ENCODE results near the gene INO80E. TPM values are rescaled to one million over a fixed set of nuclear protein-coding genes. Genes with fewer than 3 reads are reported as not detected.

The INO80E gene
- total and polyA plus RNA-seq, 4 donors = 8.0 to 24.8 (median 17.2) TPM

DNA sequence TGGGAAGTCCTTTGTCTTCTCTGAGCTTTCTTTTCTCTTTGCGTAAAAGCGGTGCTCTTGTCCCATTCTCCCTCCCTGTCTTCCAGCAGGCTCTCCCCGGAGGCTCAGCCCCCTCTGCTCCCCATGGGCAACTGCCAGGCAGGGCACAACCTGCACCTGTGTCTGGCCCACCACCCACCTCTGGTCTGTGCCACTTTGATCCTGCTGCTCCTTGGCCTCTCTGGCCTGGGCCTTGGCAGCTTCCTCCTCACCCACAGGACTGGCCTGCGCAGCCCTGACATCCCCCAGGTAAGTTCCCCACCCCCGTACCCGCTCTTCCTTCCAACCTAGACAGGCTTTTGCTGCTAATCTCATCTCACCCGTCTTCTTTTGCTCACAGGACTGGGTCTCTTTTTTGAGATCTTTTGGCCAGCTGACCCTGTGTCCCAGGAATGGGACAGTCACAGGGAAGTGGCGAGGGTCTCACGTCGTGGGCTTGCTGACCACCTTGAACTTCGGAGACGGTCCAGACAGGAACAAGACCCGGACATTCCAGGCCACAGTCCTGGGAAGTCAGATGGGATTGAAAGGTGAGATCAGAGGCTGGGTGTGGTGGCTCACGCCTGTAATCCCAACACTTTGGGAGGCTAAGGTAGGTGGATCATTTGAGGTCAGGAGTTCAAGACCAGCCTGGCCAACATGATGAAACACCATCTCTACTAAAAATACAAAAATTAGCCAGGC lies 32.9 kb upstream of the INO80E start:
- WGBS = 87% methylated on average over 14 of the region's 14 CpGs
- Histone ChIP-seq H3K9ac (ENCODE audit: low read depth in 1 of 2, low read length in 2 of 2) (no peak overlapping the region), H3K9me3 (ENCODE audit: control insufficient read depth in 4 of 4, low read length in 3 of 4) (no peaks in the 10 kb centered on the region), H3K27me3 (ENCODE audit: control insufficient read depth in 4 of 4, insufficient read depth in 4 of 4, low read length in 3 of 4) (no peaks in the 10 kb centered on the region), H3K36me3 (ENCODE audit: control insufficient read depth in 4 of 4, insufficient read depth in 3 of 4, low read depth in 1 of 4, low read length in 3 of 4) (peaks cover 1 to 5% (median 4%) of the 10 kb centered on the region in 4 donors), H3K4me3 (ENCODE audit: low read depth in 1 of 3, low read length in 3 of 3) (peak overlapping the region in 1 of 3 donors; percentile 90), H3K27ac (ENCODE audit: low read depth in 1 of 2, low read length in 2 of 2) (peak overlapping the region; percentile 65 to 86), H3K4me1 (ENCODE audit: control insufficient read depth in 4 of 4, insufficient read depth in 4 of 4, low read length in 3 of 4) (peaks cover 2 to 22% (median 13%) of the 10 kb centered on the region in 4 donors)
- TF ChIP-seq RXRA (IDR thresholded peaks at IDR 0.05) (no peak), FOXA1 (IDR thresholded peaks at IDR 0.05) (no peak), RAD21 (IDR thresholded peaks at IDR 0.05) (no peak)
- no peak for DNase-seq (ENCODE audit: low spot score)

DNA sequence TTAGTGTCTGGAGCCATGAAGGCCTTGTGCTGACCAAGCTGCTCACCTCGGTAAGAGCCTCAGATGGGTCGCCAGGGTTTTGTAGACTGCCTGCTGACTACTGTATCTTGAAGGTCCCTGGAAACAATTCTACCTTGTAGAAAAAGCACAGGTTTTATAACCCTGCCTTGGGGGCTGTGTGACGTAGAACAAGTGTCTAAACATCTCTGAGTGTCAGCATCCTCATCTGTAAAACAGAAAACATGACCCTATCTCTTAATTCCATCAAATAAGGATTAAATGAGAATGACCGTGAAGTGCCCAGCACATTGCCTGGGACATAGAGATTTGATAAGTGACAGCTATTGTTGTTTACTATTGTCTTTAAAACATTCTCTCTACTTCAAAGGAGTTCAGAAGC lies 27.8 kb upstream of the INO80E start:
- no peak for TF ChIP-seq GABPA (IDR thresholded peaks at IDR 0.05 in 1 of 2, conservative IDR thresholded peaks at IDR 0.05 in 1 of 2)
- TF ChIP-seq FOXA1 (IDR thresholded peaks at IDR 0.05) = no peak
- TF ChIP-seq, protein P1, sequence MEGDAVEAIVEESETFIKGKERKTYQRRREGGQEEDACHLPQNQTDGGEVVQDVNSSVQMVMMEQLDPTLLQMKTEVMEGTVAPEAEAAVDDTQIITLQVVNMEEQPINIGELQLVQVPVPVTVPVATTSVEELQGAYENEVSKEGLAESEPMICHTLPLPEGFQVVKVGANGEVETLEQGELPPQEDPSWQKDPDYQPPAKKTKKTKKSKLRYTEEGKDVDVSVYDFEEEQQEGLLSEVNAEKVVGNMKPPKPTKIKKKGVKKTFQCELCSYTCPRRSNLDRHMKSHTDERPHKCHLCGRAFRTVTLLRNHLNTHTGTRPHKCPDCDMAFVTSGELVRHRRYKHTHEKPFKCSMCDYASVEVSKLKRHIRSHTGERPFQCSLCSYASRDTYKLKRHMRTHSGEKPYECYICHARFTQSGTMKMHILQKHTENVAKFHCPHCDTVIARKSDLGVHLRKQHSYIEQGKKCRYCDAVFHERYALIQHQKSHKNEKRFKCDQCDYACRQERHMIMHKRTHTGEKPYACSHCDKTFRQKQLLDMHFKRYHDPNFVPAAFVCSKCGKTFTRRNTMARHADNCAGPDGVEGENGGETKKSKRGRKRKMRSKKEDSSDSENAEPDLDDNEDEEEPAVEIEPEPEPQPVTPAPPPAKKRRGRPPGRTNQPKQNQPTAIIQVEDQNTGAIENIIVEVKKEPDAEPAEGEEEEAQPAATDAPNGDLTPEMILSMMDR (IDR thresholded peaks at IDR 0.05; ENCODE audit: low read depth, low read length, missing input control) = no peak
- TF ChIP-seq JUND (IDR thresholded peaks at IDR 0.05) = no peak
- no peak for TF ChIP-seq ATF3 (IDR thresholded peaks at IDR 0.05)
- TF ChIP-seq, protein P2, sequence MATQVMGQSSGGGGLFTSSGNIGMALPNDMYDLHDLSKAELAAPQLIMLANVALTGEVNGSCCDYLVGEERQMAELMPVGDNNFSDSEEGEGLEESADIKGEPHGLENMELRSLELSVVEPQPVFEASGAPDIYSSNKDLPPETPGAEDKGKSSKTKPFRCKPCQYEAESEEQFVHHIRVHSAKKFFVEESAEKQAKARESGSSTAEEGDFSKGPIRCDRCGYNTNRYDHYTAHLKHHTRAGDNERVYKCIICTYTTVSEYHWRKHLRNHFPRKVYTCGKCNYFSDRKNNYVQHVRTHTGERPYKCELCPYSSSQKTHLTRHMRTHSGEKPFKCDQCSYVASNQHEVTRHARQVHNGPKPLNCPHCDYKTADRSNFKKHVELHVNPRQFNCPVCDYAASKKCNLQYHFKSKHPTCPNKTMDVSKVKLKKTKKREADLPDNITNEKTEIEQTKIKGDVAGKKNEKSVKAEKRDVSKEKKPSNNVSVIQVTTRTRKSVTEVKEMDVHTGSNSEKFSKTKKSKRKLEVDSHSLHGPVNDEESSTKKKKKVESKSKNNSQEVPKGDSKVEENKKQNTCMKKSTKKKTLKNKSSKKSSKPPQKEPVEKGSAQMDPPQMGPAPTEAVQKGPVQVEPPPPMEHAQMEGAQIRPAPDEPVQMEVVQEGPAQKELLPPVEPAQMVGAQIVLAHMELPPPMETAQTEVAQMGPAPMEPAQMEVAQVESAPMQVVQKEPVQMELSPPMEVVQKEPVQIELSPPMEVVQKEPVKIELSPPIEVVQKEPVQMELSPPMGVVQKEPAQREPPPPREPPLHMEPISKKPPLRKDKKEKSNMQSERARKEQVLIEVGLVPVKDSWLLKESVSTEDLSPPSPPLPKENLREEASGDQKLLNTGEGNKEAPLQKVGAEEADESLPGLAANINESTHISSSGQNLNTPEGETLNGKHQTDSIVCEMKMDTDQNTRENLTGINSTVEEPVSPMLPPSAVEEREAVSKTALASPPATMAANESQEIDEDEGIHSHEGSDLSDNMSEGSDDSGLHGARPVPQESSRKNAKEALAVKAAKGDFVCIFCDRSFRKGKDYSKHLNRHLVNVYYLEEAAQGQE (IDR thresholded peaks at IDR 0.05) = no peak
- TF ChIP-seq HNF4G (IDR thresholded peaks at IDR 0.05) = no peak
- no peak for TF ChIP-seq FOXA2 (IDR thresholded peaks at IDR 0.05)
- TF ChIP-seq EGR1 (IDR thresholded peaks at IDR 0.05; ENCODE audit: low read depth in 2 of 2) = no peak
- TF ChIP-seq YY1 (IDR thresholded peaks at IDR 0.05) = no peak
- no peaks in the 10 kb centered on the region for H3K27me3 ChIP-seq (ENCODE audit: control insufficient read depth in 4 of 4, insufficient read depth in 4 of 4, low read length in 3 of 4)
- WGBS = 95% methylated on average over 4 of the region's 4 CpGs
- no peaks in the 10 kb centered on the region for H3K9me3 ChIP-seq (ENCODE audit: control insufficient read depth in 4 of 4, low read length in 3 of 4)
- H3K9ac ChIP-seq (ENCODE audit: low read depth in 1 of 2, low read length in 2 of 2) = no peak overlapping the region
- no peak overlapping the region for H3K27ac ChIP-seq (ENCODE audit: low read depth in 1 of 2, low read length in 2 of 2)
- no peak for DNase-seq (ENCODE audit: low spot score)
- peaks cover 0 to 10% (median 8%) of the 10 kb centered on the region in 4 donors for H3K4me1 ChIP-seq (ENCODE audit: control insufficient read depth in 4 of 4, insufficient read depth in 4 of 4, low read length in 3 of 4)
- no peak overlapping the region for H3K4me3 ChIP-seq (ENCODE audit: low read depth in 1 of 3, low read length in 3 of 3)
- H3K36me3 ChIP-seq (ENCODE audit: control insufficient read depth in 4 of 4, insufficient read depth in 3 of 4, low read depth in 1 of 4, low read length in 3 of 4) = peaks cover 6 to 19% (median 13%) of the 10 kb centered on the region in 4 donors

Measured in liver (tissue), 9 donors.